Stimulated activated CD4-positive, alpha-beta T cell treated with anti-CD3 and anti-CD28 coated beads, Interleukin-1b, Interleukin-23, amount 100 ng/mL, for 1 hour (primary cell): ENCODE results near the gene ATP5MG.
"Not testable (repeated sequence)": the region's sequence is repeated elsewhere in the genome, so short reads cannot be mapped to it uniquely, and the experiment has no call there.

ENCODE experiments used
- DNase-seq, 2 donors: peaks; one replicate each; pipeline ENCODE4 v3.0.0-alpha.2; 2020; ENCODE audit warnings: low read depth in 2 of 2

ATP5MG gene

GRCh38 chr11:118406599-118407166 lies 5.3 kb downstream of the ATP5MG start:
- no peak for DNase-seq

GRCh38 chr11:118410055-118410745 lies 8.8 kb downstream of the ATP5MG start:
- DNase-seq = no peak

- no peak for DNase-seq
These were observed 10.1 kb downstream of the ATP5MG start for GRCh38 chr11:118411530-118411929.

- DNase-seq = no peak
These were observed 11.5 kb downstream of the ATP5MG start for GRCh38 chr11:118412921-118413320.

DNA sequence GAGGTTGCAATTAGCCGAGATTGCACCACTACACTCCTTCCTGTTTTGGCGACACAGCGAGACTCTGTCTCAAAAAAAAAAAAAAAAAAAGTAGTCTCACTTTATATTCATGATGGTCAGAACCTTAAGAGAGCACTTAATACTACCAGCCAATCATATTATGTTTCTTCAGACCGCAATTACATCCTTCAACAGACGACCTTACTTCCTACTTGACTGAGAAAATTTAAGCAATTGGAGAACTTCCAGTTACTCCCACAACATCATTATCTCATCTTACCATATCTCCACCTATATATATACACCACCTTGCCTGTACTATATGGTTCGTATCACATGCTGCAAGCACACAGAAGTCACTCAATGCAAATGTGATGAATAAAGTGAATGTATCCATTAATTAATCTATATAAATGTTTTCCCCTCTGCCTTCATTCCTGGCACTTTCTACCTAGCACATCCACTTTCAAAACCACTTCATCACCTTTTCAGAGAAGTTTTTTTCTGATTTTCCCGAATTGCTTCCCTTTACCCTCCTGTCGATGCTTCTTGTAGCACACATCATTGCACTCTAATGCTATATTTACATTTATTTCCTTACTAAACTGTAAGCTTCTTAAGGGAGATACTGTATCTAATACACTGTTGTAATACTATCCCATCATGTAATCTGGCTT lies 13.8 kb downstream of the ATP5MG start:
- DNase-seq = no peak

- DNase-seq = no peak
These were observed 14.3 kb downstream of the ATP5MG start for GRCh38 chr11:118415739-118416068.

DNA sequence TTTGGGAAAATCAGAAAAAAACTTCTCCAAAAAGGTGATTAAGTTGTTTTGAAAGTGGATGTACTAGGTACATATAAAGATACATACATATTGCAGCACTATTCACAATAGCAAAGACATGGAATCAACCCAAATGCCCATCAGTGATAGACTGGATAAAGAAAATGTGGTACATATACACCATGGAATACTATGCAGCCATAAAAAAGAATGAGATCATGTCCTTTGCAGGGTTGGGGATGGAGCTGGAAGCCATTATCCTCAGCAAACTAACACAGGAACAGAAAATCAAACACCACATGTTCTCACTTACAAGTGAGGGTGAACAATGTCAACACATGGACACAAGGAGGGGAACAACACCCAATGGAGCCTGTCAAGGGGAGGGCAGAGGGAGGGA lies 15.5 kb downstream of the ATP5MG start:
- DNase-seq = not testable (repeated sequence)

GRCh38 chr11:118417801-118418200 lies 16.4 kb downstream of the ATP5MG start:
- no peak for DNase-seq

GRCh38 chr11:118418766-118419165 lies 17.4 kb downstream of the ATP5MG start:
- no peak for DNase-seq

GRCh38 chr11:118427707-118428106 lies 26.3 kb downstream of the ATP5MG start:
- no peak for DNase-seq

DNA sequence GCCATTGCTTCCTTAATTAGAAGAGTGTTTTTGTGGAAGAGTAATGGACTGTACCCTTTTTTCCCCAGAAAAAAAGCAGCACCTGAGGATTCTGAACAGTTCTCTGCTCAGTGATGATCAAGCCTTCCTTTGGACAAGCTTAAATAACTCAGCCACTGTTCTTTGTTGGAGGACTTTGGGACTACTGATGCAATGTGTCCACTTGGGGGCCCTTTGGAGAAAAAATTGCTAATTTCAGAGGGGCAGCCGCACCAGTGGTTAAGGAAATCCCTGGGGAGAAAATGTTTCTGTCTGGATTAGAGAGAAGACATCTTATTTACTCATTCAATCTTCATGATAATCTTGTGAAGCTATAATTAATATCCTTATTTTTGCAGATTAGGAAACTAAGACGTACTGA lies 29.6 kb downstream of the ATP5MG start:
- no peak for DNase-seq

DNA sequence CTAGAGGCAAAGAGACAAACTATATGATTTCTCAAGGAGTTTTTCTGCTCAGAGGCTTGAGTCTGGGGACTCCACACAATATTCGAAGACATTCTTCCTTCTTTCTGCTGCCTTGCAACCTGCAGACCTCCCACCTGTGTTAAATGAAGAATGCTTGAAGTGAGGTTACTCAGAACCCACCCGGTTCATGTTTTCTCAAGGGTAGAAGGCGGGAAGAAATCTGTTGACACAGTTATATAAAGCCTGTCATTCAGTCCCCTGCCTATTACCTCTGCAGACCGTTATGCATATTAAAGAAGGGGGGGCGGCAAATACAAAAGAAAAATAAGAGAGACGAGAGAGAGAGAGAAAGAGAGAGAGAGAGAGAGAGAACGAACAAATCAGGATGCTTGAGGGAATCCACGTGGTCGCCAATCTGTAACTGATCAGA lies 32.7 kb downstream of the ATP5MG start:
- DNase-seq = no peak

DNA sequence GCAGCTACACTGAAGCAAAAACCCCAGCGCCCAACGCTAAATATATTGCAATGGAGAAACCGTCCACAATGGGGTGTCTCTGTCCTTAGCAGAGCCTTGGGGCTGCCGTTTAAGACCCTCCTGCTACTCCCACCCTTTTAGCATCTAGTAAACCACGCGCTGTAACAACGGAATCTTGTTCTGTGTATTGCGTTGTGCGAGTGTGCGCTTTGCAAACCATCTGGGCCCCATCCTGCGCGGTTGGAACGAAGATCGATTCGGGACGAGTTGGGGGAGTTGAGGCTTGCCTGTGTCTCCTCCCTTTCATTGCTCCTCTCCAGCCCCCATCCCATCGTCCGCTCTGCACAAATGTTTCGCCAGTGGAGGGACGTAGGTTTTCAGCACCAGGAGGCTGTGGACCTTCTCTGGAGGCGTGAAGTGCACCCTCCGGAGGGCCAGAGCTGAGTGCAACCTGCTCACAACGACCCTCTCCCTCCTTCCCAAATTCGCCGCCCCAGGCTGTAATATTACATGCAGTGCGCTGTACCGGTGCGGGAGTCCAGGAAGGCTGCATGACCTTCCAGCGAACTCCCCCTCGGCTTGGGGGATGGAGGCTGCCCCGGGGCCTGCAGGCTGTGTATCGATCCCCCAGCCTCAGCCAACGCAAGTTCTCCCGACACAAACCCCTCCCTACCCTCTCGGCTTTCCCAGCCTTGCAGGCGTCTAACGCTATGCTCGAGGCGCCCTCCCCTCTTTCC lies 33.3 kb downstream of the ATP5MG start:
- peak in 1 of 2 donors; percentile 4 for DNase-seq

GRCh38 chr11:118435290-118435892 lies 34.0 kb downstream of the ATP5MG start:
- peak in 1 of 2 donors; percentile 26 for DNase-seq

- DNase-seq = peak; percentile 85 to 94
These were observed 34.7 kb downstream of the ATP5MG start, which contains the start of gene KMT2A for GRCh38 chr11:118435893-118436624. TSS of gene KMT2A (plus strand) at chr11:118436492. CDS start at chr11:118436513, 21 bp downstream.

GRCh38 chr11:118436639-118437207 lies 35.3 kb downstream of the ATP5MG start:
- DNase-seq = no peak

DNA sequence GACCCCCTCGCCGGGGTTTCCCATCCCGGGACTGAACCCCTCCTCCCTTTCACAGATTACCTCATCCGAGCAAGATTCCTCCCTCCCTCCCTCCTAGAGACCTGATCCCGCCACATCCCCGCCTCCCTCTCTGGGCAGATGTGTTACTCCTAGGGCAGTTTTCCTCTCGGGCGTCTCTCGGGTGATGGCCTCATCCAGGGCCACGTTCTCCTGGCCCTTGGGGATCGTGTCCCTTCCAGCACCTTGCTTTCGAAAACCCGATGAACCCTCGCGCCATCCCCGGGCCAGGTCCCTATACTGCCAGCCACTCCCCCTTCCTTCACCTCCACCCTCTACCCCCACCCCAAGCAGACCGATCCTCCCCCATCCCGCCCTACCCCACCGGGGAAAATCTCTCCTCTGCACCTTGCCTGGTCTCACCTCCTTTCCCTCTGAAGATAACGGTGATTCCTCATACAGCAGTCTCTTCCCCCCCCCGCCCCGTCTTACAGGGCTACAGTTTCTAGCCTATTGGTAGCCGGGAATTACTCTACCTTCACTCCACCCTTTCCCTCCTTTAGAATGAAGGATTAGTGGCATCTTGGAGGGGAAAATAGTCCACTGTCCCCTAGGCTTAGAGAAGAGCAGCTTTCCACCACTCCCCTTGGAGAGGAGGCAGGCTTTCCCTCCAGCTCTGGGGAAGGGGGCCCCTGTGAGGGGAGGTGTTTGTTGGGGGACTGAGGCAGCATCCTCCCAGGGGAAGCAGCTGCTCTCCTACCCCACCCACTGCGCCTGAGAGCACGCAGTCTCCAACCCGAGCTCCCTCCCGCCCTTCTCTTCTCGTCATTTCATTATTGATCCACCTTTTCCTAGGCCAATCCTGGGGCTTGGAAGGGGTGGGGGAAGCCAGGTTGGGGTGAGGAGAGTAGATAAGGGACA lies 36.1 kb downstream of the ATP5MG start:
- DNase-seq = peak in 1 of 2 donors; percentile 20

- peak in 1 of 2 donors; percentile 6 for DNase-seq
These were observed 37.0 kb downstream of the ATP5MG start for GRCh38 chr11:118438314-118438931.

DNA sequence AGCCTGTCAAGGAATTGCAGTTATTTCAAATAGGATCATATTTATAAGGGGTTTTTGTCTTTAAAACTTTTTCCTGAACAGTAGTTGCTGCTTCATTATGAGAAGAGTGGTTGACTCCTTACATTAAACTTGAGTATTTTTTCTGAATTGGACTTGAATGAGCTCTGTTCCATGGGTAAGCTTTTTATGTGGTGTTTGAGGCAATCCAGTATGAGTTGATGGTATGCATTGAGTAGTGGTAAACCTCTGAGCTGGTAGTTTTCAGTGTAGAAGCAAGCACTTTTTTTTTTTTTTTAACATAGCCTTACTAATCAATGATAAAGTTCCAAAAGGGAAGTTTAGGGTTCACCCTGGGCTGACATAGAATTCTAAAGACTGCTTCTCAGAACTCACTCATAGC lies 38.2 kb downstream of the ATP5MG start:
- no peak for DNase-seq
